A673 (cell line): Measurements from ENCODE around the gene PDE11A. TPM values are rescaled to one million over a fixed set of nuclear protein-coding genes. Genes with fewer than 3 reads are reported as not detected.

Experiments
- BruUV-seq: library from RNA; stranded (reverse); fragments of 400-500 nt; replicated peaks from 2 replicates; lab custom pipeline; 2021; lab: Mats Ljungman, UMichigan
- CTCF ChIA-PET: fragments of 300-600 bp; sonication (Branson Sonifier 250); formaldehyde crosslinking; loops from one replicate; lab custom pipeline; 2022; ENCODE audit warnings: antibody characterized with exemption; lab: Charles Lee
- POLR2A ChIA-PET: fragments of 300-600 bp; sonication (Branson Sonifier 250); formaldehyde crosslinking; loops from one replicate; lab custom pipeline; 2022; ENCODE audit warnings: antibody characterized with exemption; ENCODE audit not compliant: low non-redundant PET; lab: Charles Lee
- DNase-seq: peaks from one replicate; pipeline ENCODE4 v3.0.0-alpha.2; 2015; ENCODE audit warnings: low spot score
- H3K27ac ChIP-seq: fragments of 200-600 bp; sonication (generic); 2 replicates; pipeline ENCODE4 v1.5.1; 2016; ENCODE audit warnings: mixed run types, low read depth, mild to moderate bottlenecking, mixed read lengths, antibody characterized with exemption, low read length; ENCODE audit not compliant: poor library complexity, severe bottlenecking
- H3K27me3 ChIP-seq: fragments of 200-600 bp; sonication (generic); replicated peaks from 2 replicates; pipeline ENCODE4 v1.6.1; 2017; ENCODE audit warnings: mixed run types, low read depth, mild to moderate bottlenecking, mixed read lengths, antibody characterized with exemption, low read length; ENCODE audit not compliant: insufficient read depth, poor library complexity
- H3K36me3 ChIP-seq: fragments of 200-600 bp; sonication (generic); 2 replicates; pipeline ENCODE4 v1.6.1; 2016; ENCODE audit warnings: mixed run types, mild to moderate bottlenecking, mixed read lengths, antibody characterized with exemption, low read length; ENCODE audit not compliant: insufficient read depth, poor library complexity, severe bottlenecking
- H3K4me1 ChIP-seq: fragments of 200-600 bp; sonication (generic); 2 replicates; pipeline ENCODE4 v1.6.1; 2017; ENCODE audit warnings: mixed run types, mild to moderate bottlenecking, mixed read lengths, antibody characterized with exemption, low read length; ENCODE audit not compliant: insufficient read depth, poor library complexity, severe bottlenecking
- H3K4me3 ChIP-seq: fragments of 200-600 bp; sonication (generic); 2 replicates; pipeline ENCODE4 v1.5.1; 2016; ENCODE audit warnings: low read depth, mixed run types, mild to moderate bottlenecking, mixed read lengths, low read length; ENCODE audit not compliant: poor library complexity, severe bottlenecking
- H3K9me3 ChIP-seq: fragments of 200-600 bp; sonication (generic); 2 replicates; pipeline ENCODE4 v1.6.1; 2016; ENCODE audit warnings: mixed run types, low read depth, mild to moderate bottlenecking, mixed read lengths, antibody characterized with exemption, low read length; ENCODE audit not compliant: poor library complexity, severe bottlenecking
- CTCF ChIP-seq: fragments of 300-800, 200-600 bp; sonication (generic); conservative IDR thresholded peaks from 2 replicates; pipeline ENCODE4 v1.5.1; 2017; ENCODE audit warnings: low read depth, mild to moderate bottlenecking, antibody characterized with exemption, low read length, moderate library complexity, mixed read lengths
- EZH2 ChIP-seq: fragments of 200-600 bp; sonication (generic); IDR thresholded peaks from 2 replicates; pipeline ENCODE4 v1.6.1; 2017; ENCODE audit warnings: borderline replicate concordance, low read depth, mild to moderate bottlenecking, mixed read lengths, antibody characterized with exemption, low read length; ENCODE audit not compliant: poor library complexity, severe bottlenecking
- intact Hi-C: fragments of 100-400 bp; cut with micrococcal nuclease; formaldehyde crosslinking; loops from one replicate; pipeline ENCODE4 v1.10.0; 2022; ENCODE audit not compliant: unreplicated experiment
- total RNA-seq: library from RNA; stranded (reverse); gene quantifications from 2 replicates; pipeline ENCODE4 v1.2.3, GENCODE V29; 2021

Gene PDE11A
- total RNA-seq, 1 experiment from 2014 or later = not detected

GRCh38 chr2:177721087-177721486 lies 351.5 kb downstream of the PDE11A start:
- Histone ChIP-seq H3K4me1 (no peaks in the 10 kb centered on the region), H3K27ac (no peak overlapping the region), H3K27me3 (no peaks in the 10 kb centered on the region), H3K36me3 (no peaks in the 10 kb centered on the region), H3K9me3 (no peaks in the 10 kb centered on the region), H3K4me3 (no peak overlapping the region)
- no TSS peak for BruUV-seq
- ChIA-PET CTCF (no interaction called here), POLR2A (no interaction called here)
- no peak for TF ChIP-seq EZH2
- TF ChIP-seq CTCF = no peak
- no peak for DNase-seq
- intact Hi-C loops = loop anchor here (5.0 kb wide), 2 partner anchors 304 to 554 kb away; no protein-coding TSS in a partner anchor

GRCh38 chr2:177717831-177718618 lies 354.6 kb downstream of the PDE11A start:
- no TSS peak for BruUV-seq
- no peaks in the 10 kb centered on the region for H3K4me1 ChIP-seq
- DNase-seq = no peak
- H3K9me3 ChIP-seq = no peaks in the 10 kb centered on the region
- no peak overlapping the region for H3K4me3 ChIP-seq
- intact Hi-C loops = no loop called here
- H3K27ac ChIP-seq = no peak overlapping the region
- H3K27me3 ChIP-seq = no peaks in the 10 kb centered on the region
- TF ChIP-seq EZH2 (no peak), CTCF (peak; percentile 48)
- ChIA-PET CTCF (no interaction called here), POLR2A (no interaction called here)
- H3K36me3 ChIP-seq = no peaks in the 10 kb centered on the region

GRCh38 chr2:177716484-177716883 lies 356.1 kb downstream of the PDE11A start:
- no peak for DNase-seq
- H3K9me3 ChIP-seq = no peaks in the 10 kb centered on the region
- BruUV-seq = no TSS peak
- H3K27me3 ChIP-seq = no peaks in the 10 kb centered on the region
- H3K4me1 ChIP-seq = no peaks in the 10 kb centered on the region
- ChIA-PET CTCF (no interaction called here), POLR2A (no interaction called here)
- no peaks in the 10 kb centered on the region for H3K36me3 ChIP-seq
- no peak for TF ChIP-seq CTCF
- TF ChIP-seq EZH2 = no peak
- H3K27ac ChIP-seq = no peak overlapping the region
- H3K4me3 ChIP-seq = no peak overlapping the region
- intact Hi-C loops = no loop called here
